T-helper 2 cell (primary cell): ENCODE measurements around the gene SARS1.
A peak's percentile ranks its signal among the peaks of the same experiment; 100 is the strongest.
"Not testable (repeated sequence)": the region's sequence is repeated elsewhere in the genome, so short reads cannot be mapped to it uniquely, and the experiment has no call there.

Experiments used
- DNase-seq, 5 experiments: peaks; one replicate each; pipeline versions ENCODE4 v3.0.0 to v3.0.0-alpha.2; 2012 to 2022
- total RNA-seq, 2 donors: gene quantifications; one replicate each; lab custom pipeline; 2026; lab: John Stamatoyannopoulos, UW

The SARS1 gene
- 114 to 123 reads per million in 2 donors for total RNA-seq

GRCh38 chr1:109213824-109214693 is at the start of gene SARS1:
Gene SARS1 (plus strand): TSS chr1:109213918. CDS start chr1:109213993, 75 bp downstream.
- DNase-seq, result peak; percentile 73 to 90 (median 80)

DNA sequence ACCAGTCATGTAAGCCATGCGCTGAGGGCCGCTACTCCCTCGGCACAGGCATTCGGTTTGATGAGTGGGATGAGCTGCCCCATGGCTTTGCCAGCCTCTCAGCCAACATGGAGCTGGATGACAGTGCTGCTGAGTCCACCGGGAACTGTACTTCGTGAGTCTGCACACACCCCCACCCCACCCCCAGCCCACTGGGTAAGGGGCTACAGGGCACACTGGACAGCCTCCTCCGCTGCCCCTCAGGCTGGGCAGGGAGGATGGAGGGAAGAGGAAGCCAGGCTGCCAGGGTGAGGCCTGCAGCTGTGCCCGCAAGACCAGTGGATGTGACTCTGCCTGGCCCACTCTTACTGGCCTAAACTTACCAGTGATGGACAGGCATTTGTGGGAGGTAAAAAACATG is 49.2 kb upstream of the SARS1 start:
- no peak for DNase-seq

- DNase-seq, result peak in 1 of 5 experiments; percentile 56
Measured at GRCh38 chr1:109167001-109167506, 46.7 kb upstream of the SARS1 start.

GRCh38 chr1:109170035-109170764 is 43.5 kb upstream of the SARS1 start:
- DNase-seq, result no peak

DNA sequence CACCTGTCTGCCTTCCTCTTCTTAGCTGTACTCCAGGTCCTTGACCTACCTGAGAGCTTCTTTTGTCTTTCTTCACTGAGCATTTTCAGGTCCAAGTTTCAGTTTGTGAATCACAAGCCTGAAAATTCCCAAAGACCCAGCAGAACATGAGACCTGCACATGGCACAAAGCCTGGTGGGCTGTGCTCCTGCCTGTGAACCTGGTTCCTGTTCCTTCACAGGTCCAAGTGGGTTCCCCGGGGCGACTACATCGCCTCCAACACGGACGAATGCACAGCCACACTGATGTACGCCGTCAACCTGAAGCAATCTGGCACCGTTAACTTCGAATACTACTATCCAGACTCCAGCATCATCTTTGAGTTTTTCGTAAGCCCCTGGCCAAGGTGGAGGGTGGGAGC is 42.1 kb upstream of the SARS1 start:
- DNase-seq, result no peak

DNA sequence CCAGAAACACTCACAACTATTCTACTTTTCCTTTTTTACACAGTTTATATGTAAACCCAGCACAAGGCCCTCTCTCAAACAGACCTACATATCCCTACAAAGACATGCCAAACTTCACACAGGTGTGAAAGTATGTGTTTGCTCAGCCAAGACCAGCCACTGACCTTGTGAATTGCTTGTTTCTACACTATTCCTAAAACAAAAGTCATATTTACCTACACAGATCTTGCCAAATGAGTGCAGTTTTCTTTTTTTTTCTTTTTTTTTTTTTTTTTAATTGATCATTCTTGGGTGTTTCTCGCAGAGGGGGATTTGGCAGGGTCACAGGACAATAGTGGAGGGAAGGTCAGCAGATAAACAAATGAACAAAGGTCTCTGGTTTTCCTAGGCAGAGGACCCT is 37.4 kb upstream of the SARS1 start:
- DNase-seq, result not testable (repeated sequence)

DNA sequence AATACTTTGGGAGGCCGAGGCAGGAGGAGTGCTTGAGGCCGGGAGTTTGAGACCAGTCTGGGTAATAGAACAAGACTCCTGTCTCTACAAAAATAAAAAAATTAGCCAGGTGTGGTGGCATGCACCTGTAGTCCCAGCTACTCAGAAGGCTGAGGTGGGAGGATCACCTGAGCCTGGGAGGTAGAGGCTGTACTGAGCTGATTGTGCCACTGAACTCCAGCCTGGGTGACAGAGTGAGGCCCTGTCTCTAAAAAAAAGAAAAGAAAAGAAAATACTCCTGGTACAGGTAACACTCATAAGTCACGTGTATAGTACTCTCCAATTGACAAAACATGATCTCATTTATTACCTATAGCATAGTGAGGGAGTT is 33.0 kb upstream of the SARS1 start:
- not testable (repeated sequence) for DNase-seq

- DNase-seq, result no peak
Measured at GRCh38 chr1:109181085-109181806, 32.5 kb upstream of the SARS1 start.

DNA sequence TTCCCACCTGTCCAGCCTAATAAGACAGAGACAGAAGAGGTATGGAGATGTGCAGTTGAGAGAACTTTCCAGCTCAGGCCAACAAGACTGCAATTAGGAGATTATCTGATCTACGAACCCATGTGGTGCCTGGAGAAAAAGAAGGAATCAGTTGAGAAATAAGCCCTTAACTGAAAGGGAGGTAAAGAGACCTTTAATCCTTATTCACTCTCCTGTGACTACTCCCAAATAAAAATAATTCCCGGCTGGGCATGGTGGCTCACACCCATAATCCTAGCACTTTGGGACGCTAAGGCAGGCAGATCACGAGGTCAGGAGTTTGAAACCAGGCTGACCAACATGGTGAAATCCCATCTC is 31.9 kb upstream of the SARS1 start:
- no peak for DNase-seq

GRCh38 chr1:109183058-109183738 is 30.5 kb upstream of the SARS1 start:
- DNase-seq, result no peak

GRCh38 chr1:109184687-109185086 is 29.0 kb upstream of the SARS1 start:
- DNase-seq, result no peak

GRCh38 chr1:109185357-109185756 is 28.4 kb upstream of the SARS1 start:
- DNase-seq, result no peak

- no peak for DNase-seq
Measured at GRCh38 chr1:109185990-109186732, 27.6 kb upstream of the SARS1 start.

DNA sequence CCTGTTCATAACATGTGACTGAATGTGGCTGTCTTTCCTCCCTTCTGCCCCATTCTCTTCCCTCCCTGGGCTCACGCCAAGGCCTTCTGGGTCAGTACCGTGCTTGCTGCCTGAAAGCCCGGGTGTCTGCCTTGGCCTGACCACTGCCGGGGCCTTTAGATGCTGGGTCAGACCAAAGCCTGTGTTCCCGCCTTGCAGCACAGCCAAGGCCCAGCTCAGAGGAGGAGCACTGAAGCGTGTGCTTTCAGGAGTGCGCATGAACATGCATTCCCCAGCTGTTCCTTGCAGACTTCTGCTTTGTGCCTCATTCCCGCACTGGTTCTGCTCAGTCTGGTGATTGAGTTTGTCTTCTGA is 27.0 kb upstream of the SARS1 start:
- no peak for DNase-seq

DNA sequence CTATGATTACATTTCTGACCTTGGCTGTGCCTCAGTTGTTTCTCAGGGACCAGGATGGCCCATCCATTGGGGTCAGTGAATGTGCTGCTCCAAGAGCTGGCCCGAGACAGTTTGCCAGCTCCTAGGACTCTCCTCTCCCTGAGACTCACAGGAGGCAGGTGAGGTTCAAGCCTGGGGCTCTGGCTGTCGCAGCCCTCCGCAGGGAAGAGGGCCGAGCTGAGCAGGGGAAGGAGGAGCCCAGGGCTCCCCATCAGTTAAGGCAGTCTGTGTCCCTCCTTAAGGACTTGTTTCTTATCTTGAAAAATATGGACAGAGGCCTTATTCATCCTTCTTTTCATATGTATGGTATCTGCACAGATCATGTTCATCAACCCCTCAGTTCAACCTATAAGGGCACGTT is 26.6 kb upstream of the SARS1 start:
- DNase-seq, result no peak

DNA sequence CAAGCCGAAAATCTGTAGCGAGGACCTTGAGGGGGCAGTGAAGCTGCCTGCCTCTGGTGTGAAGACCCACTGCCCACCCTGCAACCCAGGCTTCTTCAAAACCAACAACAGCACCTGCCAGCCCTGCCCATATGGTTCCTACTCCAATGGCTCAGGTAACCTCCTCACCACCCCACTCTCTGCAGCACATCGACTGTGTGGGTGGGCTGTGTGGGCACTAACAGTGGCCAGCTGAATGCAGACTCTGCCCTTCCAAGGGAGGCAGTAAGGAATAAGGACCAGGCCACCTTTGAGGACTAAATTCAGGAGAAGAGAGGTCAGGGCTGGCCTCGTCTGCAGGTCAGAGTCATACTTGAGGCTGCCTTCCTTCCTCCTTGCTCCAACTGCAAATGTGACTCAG is 25.5 kb upstream of the SARS1 start:
- DNase-seq, result no peak

DNA sequence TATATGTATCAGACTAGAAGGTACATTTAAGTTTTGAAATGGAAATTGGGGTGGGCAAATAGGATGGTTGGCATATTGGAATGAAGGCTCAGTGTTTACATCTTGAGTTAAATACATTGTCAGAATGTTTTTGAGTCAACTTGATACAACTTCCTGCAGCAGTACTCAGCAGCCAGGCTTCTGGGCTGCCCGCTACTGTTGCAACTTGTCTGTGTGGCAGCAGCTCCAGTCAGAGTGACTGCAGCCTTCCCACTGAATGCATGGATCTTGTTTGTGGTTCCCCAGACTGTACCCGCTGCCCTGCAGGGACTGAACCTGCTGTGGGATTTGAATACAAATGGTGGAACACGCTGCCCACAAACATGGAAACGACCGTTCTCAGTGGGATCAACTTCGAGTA is 24.9 kb upstream of the SARS1 start:
- no peak for DNase-seq

DNA sequence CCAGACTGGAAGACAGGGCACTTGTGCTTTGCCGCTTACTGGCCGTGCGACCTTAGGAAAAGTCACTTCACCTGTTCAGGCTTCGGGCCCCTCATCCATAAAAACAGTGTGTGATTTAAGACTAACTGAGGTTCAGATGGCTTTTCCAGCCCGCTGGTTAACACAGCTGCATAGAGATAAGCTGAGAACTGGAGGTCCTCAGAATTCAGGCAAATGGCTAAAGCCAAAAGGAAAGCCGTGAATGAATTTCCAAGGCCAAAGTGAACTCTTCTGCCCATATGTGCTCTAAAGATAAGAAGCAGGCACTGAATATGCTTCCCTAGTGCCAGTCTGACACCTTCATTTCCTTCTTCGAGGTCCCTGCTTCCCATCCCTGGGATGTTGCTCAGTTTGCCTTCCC is 23.5 kb upstream of the SARS1 start:
- DNase-seq, result no peak

- DNase-seq, result no peak
Measured at GRCh38 chr1:109191377-109191776, 22.3 kb upstream of the SARS1 start.

GRCh38 chr1:109191891-109192290 is 21.8 kb upstream of the SARS1 start:
- DNase-seq, result no peak

DNA sequence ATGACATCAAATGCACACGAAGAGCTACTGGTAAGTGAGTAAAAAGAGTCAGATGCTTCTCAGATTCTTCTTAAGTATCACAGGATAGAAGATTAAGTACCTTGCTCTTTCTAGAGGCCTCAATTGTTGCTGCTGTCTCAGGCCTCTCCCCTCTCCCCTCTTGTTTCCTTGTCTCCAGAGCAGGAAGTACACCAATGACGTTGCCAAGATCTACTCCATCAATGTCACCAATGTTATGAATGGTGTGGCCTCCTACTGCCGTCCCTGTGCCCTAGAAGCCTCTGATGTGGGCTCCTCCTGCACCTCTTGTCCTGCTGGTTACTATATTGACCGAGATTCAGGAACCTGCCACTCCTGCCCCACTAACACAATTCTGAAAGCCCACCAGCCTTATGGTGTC is 21.3 kb upstream of the SARS1 start:
- no peak for DNase-seq
